22Rv1 (cell line): Measurements from ENCODE around the gene CNPY4.
A peak's percentile ranks its signal among the peaks of the same experiment; 100 is the strongest.

Source experiments
- H3K27ac ChIP-seq: fragments of 450-650 bp; 2 replicates; pipeline ENCODE4 v1.5.1; 2017
- CTCF ChIP-seq: fragments of 450-650 bp; IDR thresholded peaks from 2 replicates; pipeline ENCODE4 v1.5.1; 2017; ENCODE audit warnings: mild to moderate bottlenecking
- ZFX ChIP-seq: fragments of 450-650 bp; IDR thresholded peaks from 2 replicates; pipeline ENCODE4 v1.6.1; 2017; ENCODE audit warnings: antibody characterized with exemption, borderline replicate concordance

Gene CNPY4

GRCh38 chr7:100152404-100152803 lies 33.0 kb downstream of the CNPY4 start:
- peak overlapping the region; percentile 91 for H3K27ac ChIP-seq
- no peak for TF ChIP-seq ZFX
- TF ChIP-seq CTCF = no peak

- peak overlapping the region; percentile 91 for H3K27ac ChIP-seq
- no peak for TF ChIP-seq ZFX
- no peak for TF ChIP-seq CTCF
Measured at GRCh38 chr7:100152937-100153666, 33.7 kb downstream of the CNPY4 start.

GRCh38 chr7:100153708-100154535 lies 34.5 kb downstream of the CNPY4 start:
- peak overlapping the region; percentile 91 for H3K27ac ChIP-seq
- TF ChIP-seq ZFX (no peak), CTCF (no peak)

- TF ChIP-seq ZFX (no peak), CTCF (no peak)
- peak overlapping the region; percentile 91 for H3K27ac ChIP-seq
Measured at GRCh38 chr7:100154651-100155491, 35.4 kb downstream of the CNPY4 start.

GRCh38 chr7:100155553-100156317 lies 36.3 kb downstream of the CNPY4 start:
- TF ChIP-seq CTCF (no peak), ZFX (no peak)
- H3K27ac ChIP-seq = peak overlapping the region; percentile 91

- H3K27ac ChIP-seq = peak overlapping the region; percentile 91
Measured at GRCh38 chr7:100156331-100157068, 37.1 kb downstream of the CNPY4 start.

More at GRCh38 chr7:100156331-100157068, 37.1 kb downstream of the CNPY4 start:
- no peak for TF ChIP-seq CTCF
- TF ChIP-seq ZFX = no peak
